AG04450 (cell line): ENCODE data around the gene WDR27. TPM values are rescaled to one million over a fixed set of nuclear protein-coding genes. Genes with fewer than 3 reads are reported as not detected.
"Not testable (repeated sequence)": the region's sequence is repeated elsewhere in the genome, so short reads cannot be mapped to it uniquely, and the experiment has no call there.

Experiments
- CTCF ChIA-PET: fragments of 300-600, 350-600 bp; formaldehyde crosslinking; extraction: SDS; loops from one replicate; lab custom pipeline; 2022; ENCODE audit warnings: antibody characterized with exemption, inconsistent platforms; lab: Charles Lee
- POLR2A ChIA-PET: fragments of 350-600 bp; formaldehyde crosslinking; extraction: SDS; loops from one replicate; lab custom pipeline; 2021; ENCODE audit warnings: antibody characterized with exemption, inconsistent platforms; lab: Yijun Ruan, JAX
- DNase-seq: peaks from one replicate; pipeline ENCODE4 v3.0.0-alpha.2; 2011; ENCODE audit warnings: low read depth, low spot score
- H3K27ac ChIP-seq: one replicate; pipeline ENCODE4 v1.5.1; 2012; ENCODE audit warnings: low read depth, low read length, control low read depth
- H3K27me3 ChIP-seq: one replicate; pipeline ENCODE4 v1.6.0; 2012; ENCODE audit warnings: low read length; ENCODE audit not compliant: control insufficient read depth, insufficient read depth
- H3K4me3 ChIP-seq: 2 replicates; pipeline ENCODE4 v1.5.1; 2011; ENCODE audit warnings: mild to moderate bottlenecking, low read depth, low read length, control low read depth
- H3K9me3 ChIP-seq: 2 replicates; pipeline ENCODE4 v1.5.1; 2012; ENCODE audit warnings: low read length; ENCODE audit not compliant: control insufficient read depth, insufficient read depth
- CTCF ChIP-seq: IDR thresholded peaks from 2 replicates; pipeline ENCODE4 v1.5.1; 2011; ENCODE audit warnings: low read depth, low read length, control low read depth, inconsistent platforms
- polyA plus RNA-seq: library from polyadenylated mRNA; depleted of rRNA; stranded (reverse); fragments of >200 nt; gene quantifications from 2 replicates; pipeline ENCODE4 v1.2.3, GENCODE V29; 2011

Gene WDR27
- polyA plus RNA-seq, 1 experiment, result 20.5 TPM

GRCh38 chr6:169702840-169703246, 1.0 kb upstream of the WDR27 start:
- TF ChIP-seq CTCF, result no peak
- H3K27ac ChIP-seq, result no peak overlapping the region
- ChIA-PET CTCF (no interaction called here), POLR2A (interaction anchor here (0.9 kb wide), 2 partner anchors 13 to 19 kb away, joined by 3 to 4 read pairs; no protein-coding TSS in a partner anchor)
- no peaks in the 10 kb centered on the region; the same call in 1 of the 2 replicates for H3K9me3 ChIP-seq
- peak overlapping the region; percentile 94 for H3K4me3 ChIP-seq
- no peaks in the 10 kb centered on the region for H3K27me3 ChIP-seq
- no peak for DNase-seq

GRCh38 chr6:169701311-169701953, 397 bp downstream of the WDR27 start:
- no peak for TF ChIP-seq CTCF
- Histone ChIP-seq H3K9me3 (no peaks in the 10 kb centered on the region; the same call in 1 of the 2 replicates), H3K4me3 (peak overlapping the region; percentile 94), H3K27ac (peak overlapping the region; percentile 81), H3K27me3 (no peaks in the 10 kb centered on the region)
- no peak for DNase-seq
- ChIA-PET CTCF (interaction anchor here (1.0 kb wide), 1 partner anchor 10 kb away, joined by 3 read pairs; no protein-coding TSS in a partner anchor), POLR2A (interaction anchor here (0.6 to 1.8 kb wide), 10 partner anchors 9 to 1815 kb away, joined by 3 to 15 read pairs (median 4); partner anchors contain the start of genes DYNLT2 and ERMARD)

- ChIA-PET CTCF (interaction anchor here (0.8 kb wide), 1 partner anchor 15 kb away, joined by 3 read pairs; no protein-coding TSS in a partner anchor), POLR2A (no interaction called here)
- H3K4me3 ChIP-seq, result peak overlapping the region; percentile 14
- DNase-seq, result no peak
- no peaks in the 10 kb centered on the region; the same call in 1 of the 2 replicates for H3K9me3 ChIP-seq
- TF ChIP-seq CTCF, result 0 out of 2 replicates have a peak, but pooled peaks have one; percentile 7
- no peak overlapping the region for H3K27ac ChIP-seq
- no peaks in the 10 kb centered on the region for H3K27me3 ChIP-seq
These were observed 1.5 kb downstream of the WDR27 start for GRCh38 chr6:169700296-169700695.

- H3K27me3 ChIP-seq, DNase-seq, POLR2A ChIA-PET, H3K4me3 ChIP-seq, H3K27ac ChIP-seq, H3K9me3 ChIP-seq, CTCF ChIA-PET: not testable (repeated sequence)
- TF ChIP-seq CTCF, result peak; percentile 27
These were observed 4.7 kb downstream of the WDR27 start for GRCh38 chr6:169697115-169697514.

GRCh38 chr6:169695131-169695530, 6.7 kb downstream of the WDR27 start:
- no peak overlapping the region for H3K27ac ChIP-seq
- TF ChIP-seq CTCF, result no peak
- no peaks in the 10 kb centered on the region for H3K27me3 ChIP-seq
- H3K4me3 ChIP-seq, result no peak overlapping the region
- no peak for DNase-seq
- CTCF ChIA-PET, result no interaction called here
- H3K9me3 ChIP-seq, result peaks cover 11% of the 10 kb centered on the region; the same call in 1 of the 2 replicates
- POLR2A ChIA-PET, result no interaction called here
